Hematopoietic multipotent progenitor cell treated with erythropoietin and hydrocortisone succinate and interleukin-3 and kit ligand, for 4 days (in vitro differentiated cells): ENCODE measurements around the gene STIM1.
"Not testable (repeated sequence)": the region's sequence is repeated elsewhere in the genome, so short reads cannot be mapped to it uniquely, and the experiment has no call there.

Experiments
- DNase-seq: peaks from one replicate; pipeline ENCODE4 v3.0.0-alpha.2; 2015

The STIM1 gene

GRCh38 chr11:4039011-4039410 lies 183.5 kb downstream of the STIM1 start:
- no peak for DNase-seq

- DNase-seq = peak; percentile 37
Measured at GRCh38 chr11:4040461-4040860, 185.0 kb downstream of the STIM1 start.

GRCh38 chr11:4041731-4042391 lies 186.4 kb downstream of the STIM1 start:
- no peak for DNase-seq

DNA sequence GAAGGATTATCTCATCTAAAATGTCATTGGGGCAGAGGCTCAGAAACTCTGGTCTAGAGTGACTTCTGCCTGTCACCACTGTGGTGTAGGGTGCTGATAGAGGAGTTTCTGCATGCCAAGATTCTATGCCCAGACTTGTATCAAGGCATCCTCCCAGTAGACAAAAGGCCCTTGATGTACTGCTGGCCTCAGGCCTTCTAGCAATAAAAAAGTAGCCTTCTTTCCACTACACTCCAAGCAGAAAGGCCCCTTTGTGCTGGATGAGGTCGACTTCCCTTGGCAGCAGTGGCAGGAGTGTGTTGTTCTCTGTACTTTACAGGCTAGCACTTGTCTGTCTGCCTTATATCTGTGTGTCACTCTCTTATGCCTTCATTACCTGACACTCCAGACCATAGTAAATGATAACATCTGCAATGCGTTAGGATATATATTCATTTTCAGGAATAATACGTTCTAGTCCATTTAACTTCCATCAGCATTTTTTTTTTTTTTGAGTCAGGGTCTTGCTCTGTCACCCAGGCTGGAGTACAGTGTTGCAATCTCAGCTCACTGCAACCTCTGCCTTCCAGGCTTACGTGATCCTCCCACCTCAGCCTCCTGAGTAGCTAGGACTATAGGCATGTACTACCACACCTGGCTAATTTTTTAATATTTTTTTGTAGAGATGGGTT lies 189.6 kb downstream of the STIM1 start:
- peak; percentile 33 for DNase-seq

DNA sequence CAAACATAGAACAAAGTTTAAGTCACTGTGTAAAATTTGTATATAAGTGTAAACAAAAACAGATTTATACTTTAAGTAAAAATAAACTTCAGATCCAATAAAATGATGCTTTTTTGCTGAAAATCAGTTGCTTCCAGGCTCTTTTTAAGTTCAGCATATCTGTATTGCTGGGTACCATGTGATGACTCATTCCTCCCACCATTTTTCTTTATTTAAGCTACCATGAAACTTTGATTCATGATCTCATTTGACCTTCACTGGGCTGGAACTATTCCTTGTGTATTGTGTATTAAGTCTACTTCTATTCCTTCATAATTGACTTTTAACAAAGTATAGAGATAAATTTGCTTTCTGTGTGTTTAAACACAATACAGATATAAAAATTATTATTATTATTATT lies 192.9 kb downstream of the STIM1 start:
- DNase-seq = no peak

- peak; percentile 81 for DNase-seq
Measured at GRCh38 chr11:4049006-4049405, 193.5 kb downstream of the STIM1 start.

DNA sequence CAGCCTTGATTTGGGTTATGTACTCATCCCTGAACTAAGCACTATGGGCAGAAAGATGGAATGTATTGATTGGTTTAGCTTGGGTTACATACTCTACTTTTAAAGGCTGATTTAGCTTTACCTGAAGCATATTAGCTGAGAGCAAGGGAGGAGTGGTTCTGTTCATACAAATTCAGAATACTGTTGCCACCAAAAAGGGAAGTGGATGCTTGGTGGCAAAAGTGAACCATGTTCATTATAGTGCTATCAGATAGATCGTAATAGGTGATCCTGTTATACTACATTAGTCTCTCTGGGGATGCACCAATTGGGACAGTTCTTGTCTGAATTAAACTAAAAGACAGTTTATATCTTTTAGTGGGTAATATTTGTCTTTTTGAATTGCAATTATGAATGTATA lies 194.7 kb downstream of the STIM1 start:
- peak; percentile 57 for DNase-seq

GRCh38 chr11:4053200-4053599 lies 197.7 kb downstream of the STIM1 start:
- not testable (repeated sequence) for DNase-seq

DNA sequence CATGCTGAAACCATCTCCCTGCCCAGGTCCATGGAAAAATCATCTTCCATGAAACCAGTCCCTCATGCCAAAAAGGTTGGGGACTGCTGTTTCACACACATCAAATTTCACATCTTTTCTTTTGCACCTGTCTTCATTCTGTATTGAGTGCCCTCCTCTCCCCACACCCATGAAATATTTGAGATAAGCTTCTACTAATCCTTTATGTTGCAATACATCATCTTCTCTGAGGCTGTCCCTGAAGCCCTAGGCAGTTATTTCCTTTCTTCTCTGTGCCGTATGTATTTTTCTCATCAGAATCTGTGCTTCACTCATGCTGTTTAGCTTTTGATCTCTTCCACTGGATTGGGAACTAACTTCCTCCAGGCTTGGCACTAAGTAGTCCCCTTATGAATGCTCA lies 199.2 kb downstream of the STIM1 start:
- peak; percentile 35 for DNase-seq

DNA sequence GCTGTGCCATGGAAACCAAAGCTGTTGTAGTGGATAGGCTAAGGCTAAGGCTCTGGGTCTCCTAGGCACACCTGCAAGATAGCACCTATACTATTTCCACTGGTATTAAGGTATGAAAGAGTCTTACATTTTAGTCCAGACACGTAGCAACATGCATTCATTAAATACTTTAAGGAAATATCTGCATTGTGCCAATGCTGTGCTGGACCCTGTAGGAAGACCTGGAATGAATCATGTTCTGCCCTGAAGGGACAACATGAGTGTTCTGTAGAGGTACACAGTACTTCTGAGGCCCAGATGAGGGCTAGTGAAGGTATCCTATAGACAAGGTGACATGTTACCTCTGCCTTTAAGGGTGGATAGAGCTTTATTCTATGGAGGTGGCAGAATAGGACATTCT lies 204.0 kb downstream of the STIM1 start:
- no peak for DNase-seq

- DNase-seq = no peak
Measured at GRCh38 chr11:4060182-4060923, 204.9 kb downstream of the STIM1 start.

DNA sequence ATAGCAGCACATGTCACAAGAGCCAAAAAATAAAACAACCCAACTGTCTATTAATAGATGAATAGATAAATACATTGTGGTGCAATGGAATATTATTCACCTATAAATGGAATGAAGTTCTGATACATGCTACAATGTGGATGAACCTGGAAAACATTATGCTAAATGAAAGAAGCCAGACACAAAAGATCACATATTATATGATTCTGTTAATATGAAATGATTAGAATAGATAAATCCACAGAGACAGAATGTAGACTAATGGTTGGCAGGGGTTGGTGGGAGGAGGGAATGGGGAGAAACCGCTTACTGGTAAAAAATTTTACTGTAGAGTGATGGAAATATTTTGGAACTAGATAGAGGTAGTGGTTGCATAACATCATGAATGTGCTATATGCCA lies 206.2 kb downstream of the STIM1 start:
- DNase-seq = no peak

DNA sequence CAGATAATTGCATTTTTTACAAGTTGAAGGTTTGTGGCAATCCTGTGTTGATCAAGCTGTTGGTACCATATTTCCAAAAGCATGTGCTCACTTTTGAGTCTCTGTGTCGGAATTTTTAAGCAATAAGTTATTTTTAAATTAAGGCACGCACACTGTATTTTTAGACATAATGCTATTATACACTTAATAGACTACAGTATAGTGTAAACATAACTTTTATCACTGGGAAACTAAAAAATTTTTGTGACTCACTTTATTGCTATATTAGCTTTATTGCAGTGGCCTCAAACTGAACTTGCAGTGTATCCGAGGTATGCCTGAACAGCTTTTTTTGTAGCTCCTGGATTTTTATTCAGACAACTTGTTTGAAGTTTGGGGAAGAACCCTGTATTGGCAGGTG lies 207.9 kb downstream of the STIM1 start:
- DNase-seq = no peak

GRCh38 chr11:4064278-4064955 lies 209.0 kb downstream of the STIM1 start:
- no peak for DNase-seq

GRCh38 chr11:4065086-4065485 lies 209.6 kb downstream of the STIM1 start:
- DNase-seq = no peak

- no peak for DNase-seq
Measured at GRCh38 chr11:4065601-4066377, 210.3 kb downstream of the STIM1 start.

DNA sequence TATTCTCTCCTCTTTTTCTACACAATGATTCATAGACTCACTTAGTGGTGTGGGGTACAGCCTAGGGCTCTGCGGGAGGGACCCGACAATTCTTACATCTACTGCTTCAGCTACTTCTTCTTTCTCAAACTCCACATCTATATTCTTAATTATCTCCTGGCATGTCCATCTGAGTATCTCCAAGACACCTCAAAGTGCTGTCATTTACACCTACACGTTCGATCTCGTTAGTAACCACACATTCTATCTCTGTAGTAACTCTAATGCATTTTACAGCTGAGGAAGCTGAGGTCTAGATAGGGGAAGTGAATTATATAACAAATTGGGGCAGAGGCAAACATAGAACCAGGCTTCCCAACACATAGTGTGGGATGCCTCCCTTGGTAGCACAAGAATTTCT lies 211.4 kb downstream of the STIM1 start:
- DNase-seq = peak; percentile 65

- DNase-seq = peak; percentile 86
Measured at GRCh38 chr11:4068962-4069361, 213.5 kb downstream of the STIM1 start.

DNA sequence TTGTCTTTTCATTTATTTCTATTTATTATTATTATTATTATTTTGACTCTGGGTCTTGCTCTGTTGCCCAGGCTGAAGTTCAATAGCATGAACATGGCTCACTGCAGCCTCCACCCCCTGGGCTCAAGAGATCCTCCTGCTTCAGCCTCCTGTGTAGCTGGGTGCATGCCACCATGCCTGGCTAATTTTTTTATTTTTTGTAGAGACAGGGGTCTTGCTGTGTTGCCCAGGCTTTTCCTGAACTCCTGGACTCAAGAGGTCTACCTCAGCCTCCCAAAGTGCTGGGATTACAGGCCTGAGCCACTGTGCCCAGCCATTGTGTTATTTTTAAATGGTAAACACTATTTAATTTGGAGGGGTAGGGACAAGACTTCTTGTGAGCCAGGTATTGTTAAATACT lies 215.9 kb downstream of the STIM1 start:
- DNase-seq = no peak

DNA sequence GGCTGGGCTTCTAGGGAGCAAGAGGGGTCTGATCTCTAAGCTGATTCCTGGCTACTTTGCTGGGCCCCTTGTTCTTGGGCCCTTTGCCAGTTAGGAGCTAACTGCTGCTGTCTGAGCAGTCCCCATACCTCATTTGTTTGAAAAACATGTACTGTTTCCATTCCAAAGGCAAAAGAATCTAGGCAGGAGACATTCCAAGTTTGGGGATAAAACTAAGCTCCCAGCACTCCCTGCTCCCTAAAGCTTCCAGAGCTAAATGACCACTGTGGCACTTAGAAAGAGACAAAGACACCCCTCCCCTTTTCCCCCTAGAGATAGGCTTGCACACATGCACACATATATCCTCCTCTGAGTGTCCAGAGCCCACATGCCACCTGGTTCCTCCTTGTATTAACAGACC lies 216.4 kb downstream of the STIM1 start:
- DNase-seq = peak; percentile 35

DNA sequence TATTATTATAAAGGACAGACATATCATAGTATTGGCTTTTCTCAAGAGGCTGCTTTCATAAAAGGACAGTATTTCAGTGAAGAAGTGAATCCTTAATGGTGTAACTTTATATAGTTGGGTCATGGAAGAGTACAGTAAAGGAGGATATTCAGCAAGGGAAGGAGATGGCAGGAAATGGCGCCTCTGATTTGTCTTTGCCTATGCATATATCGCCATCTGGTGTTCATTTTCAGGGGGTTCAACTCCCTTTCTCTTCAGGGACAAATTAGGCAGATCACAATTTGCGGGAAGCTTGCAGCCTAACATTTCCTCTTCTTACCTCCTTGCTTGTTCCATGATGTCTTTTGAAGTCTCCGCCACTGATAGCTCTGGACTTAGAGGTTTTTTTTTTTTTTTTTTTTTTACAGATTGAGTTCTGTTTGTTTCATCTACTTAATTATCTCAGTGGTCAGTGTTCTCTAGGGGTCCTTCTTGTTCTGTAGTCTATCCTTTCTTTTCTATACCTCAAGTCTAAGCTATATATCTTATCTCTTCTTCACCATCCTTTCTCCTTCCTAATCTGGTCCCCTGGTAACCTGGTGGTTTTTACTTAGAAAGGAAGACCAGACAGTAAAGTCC lies 217.3 kb downstream of the STIM1 start:
- DNase-seq = peak; percentile 90

DNA sequence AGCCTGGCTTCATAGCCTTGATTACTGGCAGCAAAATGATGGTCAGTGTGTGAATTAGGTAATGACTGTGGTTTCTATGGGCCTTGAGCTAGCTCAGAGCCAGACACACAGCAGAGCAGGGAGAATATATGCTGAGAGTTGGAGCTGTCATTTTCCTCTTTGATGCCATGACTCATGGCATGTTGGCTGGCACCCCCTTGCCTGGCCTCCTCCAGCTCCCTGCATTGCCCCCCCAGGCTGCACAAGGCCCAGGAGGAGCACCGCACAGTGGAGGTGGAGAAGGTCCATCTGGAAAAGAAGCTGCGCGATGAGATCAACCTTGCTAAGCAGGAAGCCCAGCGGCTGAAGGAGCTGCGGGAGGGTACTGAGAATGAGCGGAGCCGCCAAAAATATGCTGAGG lies 218.8 kb downstream of the STIM1 start:
- no peak for DNase-seq
